IMR-90 (cell line): ENCODE measurements around the gene TMEM53. TPM values are rescaled to one million over a fixed set of nuclear protein-coding genes. Genes with fewer than 3 reads are reported as not detected.

ENCODE experiments used
- ATAC-seq: fragments of 200-7000 bp; cut with Tn5 transposase; 2 replicates; pipeline ENCODE4 v1.9.1; 2020; ENCODE audit warnings: low read depth, mild to moderate bottlenecking, moderate library complexity
- BruUV-seq: library from RNA; stranded (reverse); fragments of 400-500 nt; replicated peaks from 2 replicates; lab custom pipeline; 2021; lab: Mats Ljungman, UMichigan
- CTCF ChIA-PET: fragments of 300-600 bp; formaldehyde crosslinking; extraction: SDS; loops from one replicate; lab custom pipeline; 2021; ENCODE audit warnings: antibody characterized with exemption; lab: Yijun Ruan, JAX
- POLR2A ChIA-PET: fragments of 300-600 bp; sonication (Branson Sonifier 250); formaldehyde crosslinking; loops from one replicate; lab custom pipeline; 2022; ENCODE audit warnings: antibody characterized with exemption; ENCODE audit not compliant: unreplicated experiment; lab: Charles Lee
- DNase-seq: peaks from one replicate; pipeline ENCODE4 v3.0.0; 2013
- H2AFZ ChIP-seq: replicated peaks from 2 replicates; pipeline ENCODE3; 2013; ENCODE audit warnings: low read length, mild to moderate bottlenecking; ENCODE audit not compliant: poor library complexity
- H2AK5ac ChIP-seq: 2 replicates; pipeline ENCODE4 v1.6.1; 2013; ENCODE audit warnings: low read depth, low read length, inconsistent platforms
- H2AK9ac ChIP-seq: replicated peaks from 2 replicates; pipeline ENCODE3; 2013; ENCODE audit warnings: mild to moderate bottlenecking, low read depth, low read length, moderate library complexity; ENCODE audit not compliant: poor library complexity
- H2BK120ac ChIP-seq: 2 replicates; pipeline ENCODE4 v1.6.1; 2013; ENCODE audit warnings: low read depth, low read length, inconsistent platforms
- H2BK15ac ChIP-seq: 3 replicates; pipeline ENCODE4 v1.6.1; 2013; ENCODE audit warnings: low read depth, low read length, inconsistent platforms
- H2BK20ac ChIP-seq: 2 replicates; pipeline ENCODE4 v1.6.1; 2013; ENCODE audit warnings: low read depth, mild to moderate bottlenecking, inconsistent platforms, low read length, moderate library complexity
- H2BK5ac ChIP-seq: 2 replicates; pipeline ENCODE4 v1.6.1; 2013; ENCODE audit warnings: mild to moderate bottlenecking, low read depth, low read length, inconsistent platforms; ENCODE audit not compliant: poor library complexity, severe bottlenecking
- H3K14ac ChIP-seq: replicated peaks from 2 replicates; pipeline ENCODE4 v1.6.1; 2013; ENCODE audit warnings: low read depth, low read length, inconsistent platforms
- H3K18ac ChIP-seq: 2 replicates; pipeline ENCODE4 v1.6.1; 2013; ENCODE audit warnings: low read depth, low read length, control low read depth
- H3K23ac ChIP-seq: 2 replicates; pipeline ENCODE4 v1.6.1; 2013; ENCODE audit warnings: low read depth, low read length, inconsistent platforms
- H3K27ac ChIP-seq: 2 replicates; pipeline ENCODE4 v1.5.1; 2013; ENCODE audit warnings: mild to moderate bottlenecking, control low read depth, low read length; ENCODE audit not compliant: insufficient read depth
- H3K27me3 ChIP-seq: 2 replicates; pipeline ENCODE4 v1.6.1; 2013; ENCODE audit warnings: low read length; ENCODE audit not compliant: control insufficient read depth, insufficient read depth
- H3K36me3 ChIP-seq: 2 replicates; pipeline ENCODE4 v1.6.1; 2013; ENCODE audit warnings: low read length, mixed read lengths; ENCODE audit not compliant: control insufficient read depth, insufficient read depth
- H3K4ac ChIP-seq: 2 replicates; pipeline ENCODE4 v1.6.1; 2013; ENCODE audit warnings: low read depth, low read length, inconsistent platforms
- H3K4me1 ChIP-seq: 2 replicates; pipeline ENCODE4 v1.6.1; 2013; ENCODE audit warnings: low read length, mixed read lengths; ENCODE audit not compliant: control insufficient read depth, insufficient read depth
- H3K4me2 ChIP-seq: 2 replicates; pipeline ENCODE4 v1.6.1; 2013; ENCODE audit warnings: low read depth, mild to moderate bottlenecking, control low read depth, low read length, moderate library complexity
- H3K4me3 ChIP-seq: 2 replicates; pipeline ENCODE4 v1.5.1; 2013; ENCODE audit warnings: low read depth, mild to moderate bottlenecking, control low read depth, low read length, moderate library complexity; ENCODE audit not compliant: insufficient read depth
- H3K56ac ChIP-seq: 2 replicates; pipeline ENCODE4 v1.6.1; 2013; ENCODE audit warnings: low read length, inconsistent platforms; ENCODE audit not compliant: insufficient read depth; ENCODE audit errors: extremely low read depth
- H3K79me1 ChIP-seq, 2 experiments: 2 replicates each; pipeline ENCODE4 v1.6.1; 2013; ENCODE audit warnings: low read length in 2 of 2, inconsistent platforms in 1 of 2, low read depth in 1 of 2
- H3K9ac ChIP-seq: 2 replicates; pipeline ENCODE4 v1.6.1; 2013; ENCODE audit warnings: low read depth, low read length, control low read depth
- H3K9me1 ChIP-seq: 2 replicates; pipeline ENCODE4 v1.6.1; 2013; ENCODE audit warnings: low read length, inconsistent platforms; ENCODE audit not compliant: insufficient read depth
- H3K9me3 ChIP-seq: 2 replicates; pipeline ENCODE4 v1.6.1; 2013; ENCODE audit warnings: low read length; ENCODE audit not compliant: control insufficient read depth, insufficient read depth
- H4K20me1 ChIP-seq: 2 replicates; pipeline ENCODE4 v1.6.1; 2013; ENCODE audit warnings: low read length, inconsistent platforms; ENCODE audit not compliant: insufficient read depth
- H4K5ac ChIP-seq: 2 replicates; pipeline ENCODE4 v1.6.1; 2013; ENCODE audit warnings: mild to moderate bottlenecking, low read depth, low read length, control low read depth
- H4K8ac ChIP-seq, 2 experiments: 2 replicates each; pipeline ENCODE4 v1.6.1; 2013; ENCODE audit warnings: low read depth in 2 of 2, low read length in 2 of 2, control low read depth in 1 of 2, inconsistent platforms in 1 of 2
- H4K91ac ChIP-seq: 2 replicates; pipeline ENCODE4 v1.6.1; 2013; ENCODE audit warnings: low read depth, low read length, inconsistent platforms; ENCODE audit not compliant: insufficient read depth
- POLR2A ChIP-seq: IDR thresholded peaks from 2 replicates; pipeline ENCODE4 v1.6.1; 2012; ENCODE audit warnings: mild to moderate bottlenecking, low read depth, low read length
- SMC3 ChIP-seq: fragments of 150-350 bp; IDR thresholded peaks from 2 replicates; pipeline ENCODE4 v1.6.1; 2016; ENCODE audit warnings: low read depth, mild to moderate bottlenecking, antibody characterized with exemption, low read length, moderate library complexity
- WGBS, 2 experiments: methylation state at CpG; one replicate each; pipeline versions ENCODE4 v1.1.5 to v1.1.7; 2013; ENCODE audit warnings: missing lambda C conversion rate in 2 of 2; ENCODE audit not compliant: insufficient read length in 1 of 2; ENCODE audit errors: extremely low coverage in 2 of 2; 5-methylcytosine and 5-hydroxymethylcytosine counted together
- dilution Hi-C: fragments of 300-500 bp; cut with HindIII; formaldehyde crosslinking; loops from one replicate; pipeline ENCODE4 v1.14.3; 2018; ENCODE audit warnings: low sequenced_read_pairs; ENCODE audit not compliant: unreplicated experiment
- in situ Hi-C: fragments of 300-500 bp; cut with MboI; formaldehyde crosslinking; loops from 3 replicates; pipeline ENCODE4 v1.14.3; 2019; ENCODE audit warnings: low sequenced_read_pairs, inconsistent platforms, mixed read lengths
- intact Hi-C: fragments of 100-400 bp; cut with micrococcal nuclease; formaldehyde crosslinking; loops from 2 replicates; pipeline ENCODE4 v1.10.0; 2022
- polyA plus RNA-seq, 3 experiments: library from polyadenylated mRNA; depleted of rRNA; stranded (reverse); fragments of >200 nt; gene quantifications; 2 replicates each; pipeline ENCODE4 v1.2.3, GENCODE V29; 2012; ENCODE audit warnings: low replicate concordance in 1 of 3
- total RNA-seq: library from RNA; depleted of rRNA; stranded (reverse); fragments of >200 nt; gene quantifications from 2 replicates; pipeline ENCODE4 v1.2.3, GENCODE V29; 2012

Gene TMEM53
- total and polyA plus RNA-seq, 2 of the 4 experiments (the other 2 are of a cell fraction): 2.7 to 6.3 TPM

DNA sequence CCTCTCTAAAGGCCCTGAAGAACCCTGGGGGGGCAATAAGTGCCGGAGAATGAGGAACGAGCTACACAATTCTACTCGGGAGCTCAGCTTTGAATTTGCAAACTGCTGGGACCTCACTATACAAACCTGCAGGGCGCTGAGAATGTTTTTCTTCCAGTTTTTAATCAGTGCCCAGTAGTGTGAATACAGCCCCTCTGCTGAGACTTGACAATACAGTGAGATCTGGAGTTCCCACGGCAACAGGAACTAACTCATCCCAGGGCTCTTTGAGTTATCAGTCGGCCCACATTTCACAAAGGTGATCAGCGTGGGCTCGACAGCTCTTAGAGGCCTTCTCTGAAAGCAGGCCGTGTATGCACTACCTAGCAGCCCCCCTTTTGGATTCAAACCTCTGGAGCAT, 41.7 kb downstream of the TMEM53 start:
- Histone ChIP-seq H3K4me1 (peaks cover 16% of the 10 kb centered on the region), H3K27ac (peak overlapping the region; percentile 79), H2BK120ac (0 out of 2 replicates have a peak overlapping the region, but pooled peaks have one; percentile 37), H3K9me1 (peaks cover 38% of the 10 kb centered on the region), H4K91ac (peak overlapping the region; percentile 82), H2BK5ac (peak overlapping the region; percentile 54), H2BK15ac (no peak overlapping the region), H2BK20ac (no peak overlapping the region), H3K4me3 (peak overlapping the region; percentile 93), H3K9me3 (no peaks in the 10 kb centered on the region), H2AK5ac (peak overlapping the region; percentile 15; the same call in 1 of the 2 replicates), H3K56ac (peak overlapping the region; percentile 77), H3K36me3 (peaks cover 41% of the 10 kb centered on the region), H3K18ac (peak overlapping the region; percentile 88), H4K8ac (peak overlapping the region; percentile 64 to 99; a peak in 3 of 4 replicates), H3K23ac (peak overlapping the region; percentile 36), H3K4ac (peak overlapping the region; percentile 97), H3K9ac (peak overlapping the region; percentile 88), H3K79me1 (peaks cover 28 to 55% of the 10 kb centered on the region in 2 experiments), H4K5ac (peak overlapping the region; percentile 86), H3K14ac (peak overlapping the region; percentile 49), H2AK9ac (peak overlapping the region; percentile 94), H4K20me1 (peaks cover 12% of the 10 kb centered on the region), H3K27me3 (no peaks in the 10 kb centered on the region), H3K4me2 (peak overlapping the region; percentile 98), H2AFZ (peak overlapping the region; percentile 88)
- ATAC-seq (peak; percentile 1; the same call in 1 of the 2 replicates), DNase-seq (peak; percentile 32)
- intact Hi-C loops (no loop called here), dilution Hi-C loops (no loop called here), in situ Hi-C loops (no loop called here)
- POLR2A ChIA-PET: interaction anchor here (0.5 to 1.2 kb wide), 4 partner anchors 10 to 863 kb away, joined by 3 to 5 read pairs (median 4); no protein-coding TSS in a partner anchor
- TF ChIP-seq POLR2A (no peak), SMC3 (no peak)
- BruUV-seq: no TSS peak
- CTCF ChIA-PET: interaction anchor here (1.1 to 2.0 kb wide), 2 partner anchors 21 to 23 kb away, joined by 5 to 7 read pairs; no protein-coding TSS in a partner anchor
- 7% methylated on average over 8 of the region's 9 CpGs; no CpG with 5 or more reads in 1 of the 2 experiments for WGBS, 2 experiments
